Measurements from ENCODE around the gene SDC1. TPM values are rescaled to one million over a fixed set of nuclear protein-coding genes. Genes with fewer than 3 reads are reported as not detected.

SDC1 gene
- total RNA-seq (2022; extraction: Qiagen RNA extraction; ENCODE audit: low read depth): 151 to 223 TPM (median 171 TPM) in 5 replicates

GRCh38 chr2:20224716-20225293 lies at the start of gene SDC1:
TSS of gene SDC1 (minus strand) at chr2:20225130. CDS start at chr2:20224867, 263 bp downstream.

Other genes starting within 250 kb of the SDC1 start
- gene WDR35, start 235.0 kb downstream of the SDC1 start, total RNA-seq (2022; extraction: Qiagen RNA extraction; ENCODE audit: low read depth): 11.6 to 19.0 TPM (median 15.0 TPM) in 5 replicates
- gene MATN3, start 212.5 kb downstream of the SDC1 start, total RNA-seq (2022; extraction: Qiagen RNA extraction; ENCODE audit: low read depth): 9.0 to 15.5 TPM (median 13.7 TPM) in 5 replicates
- gene LAPTM4A, start 173.5 kb downstream of the SDC1 start, total RNA-seq (2022; extraction: Qiagen RNA extraction; ENCODE audit: low read depth): 139 to 293 TPM (median 283 TPM) in 5 replicates
- gene PUM2, start 125.7 kb upstream of the SDC1 start, total RNA-seq (2022; extraction: Qiagen RNA extraction; ENCODE audit: low read depth): 28.1 to 45.3 TPM (median 42.9 TPM) in 5 replicates
- 125 to 228 TPM (median 207 TPM) in 5 replicates for gene RHOB, start 221.9 kb upstream of the SDC1 start, total RNA-seq (2022; extraction: Qiagen RNA extraction; ENCODE audit: low read depth)